ENCODE data around the gene HAP1.

GRCh38 chr17:41690497-41690896 lies 43.9 kb downstream of the HAP1 start:
- no peak for TF ChIP-seq CTCF (IDR thresholded peaks at IDR 0.05)
- no peak for TF ChIP-seq ZFX (IDR thresholded peaks at IDR 0.05; ENCODE audit: borderline replicate concordance)
